ENCODE measurements around the gene NUP214. TPM values are rescaled to one million over a fixed set of nuclear protein-coding genes. Genes with fewer than 3 reads are reported as not detected.

The NUP214 gene
- total RNA-seq, 1 donor from 2014 or later: 56.5 TPM

DNA sequence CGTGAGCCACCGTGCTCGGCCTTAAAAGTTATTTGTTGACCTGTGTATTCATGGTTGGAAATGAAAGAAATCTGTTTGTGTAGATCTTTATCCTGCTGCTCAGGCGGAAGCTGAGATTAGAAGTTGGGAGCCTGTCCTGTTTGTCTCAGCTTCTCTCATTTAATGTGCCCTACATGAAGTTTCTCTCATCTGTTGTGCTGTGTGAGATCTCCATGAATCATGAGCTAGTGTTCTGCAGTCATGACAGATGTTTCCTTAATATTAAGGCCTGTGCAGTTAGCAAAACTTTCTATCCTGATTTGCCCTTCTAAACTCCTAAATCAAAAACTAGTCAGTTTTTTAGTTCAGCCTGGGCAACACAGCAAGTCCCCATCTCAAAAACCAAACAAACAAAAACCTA is 91.4 kb downstream of the NUP214 start:
- TF ChIP-seq, protein P1, sequence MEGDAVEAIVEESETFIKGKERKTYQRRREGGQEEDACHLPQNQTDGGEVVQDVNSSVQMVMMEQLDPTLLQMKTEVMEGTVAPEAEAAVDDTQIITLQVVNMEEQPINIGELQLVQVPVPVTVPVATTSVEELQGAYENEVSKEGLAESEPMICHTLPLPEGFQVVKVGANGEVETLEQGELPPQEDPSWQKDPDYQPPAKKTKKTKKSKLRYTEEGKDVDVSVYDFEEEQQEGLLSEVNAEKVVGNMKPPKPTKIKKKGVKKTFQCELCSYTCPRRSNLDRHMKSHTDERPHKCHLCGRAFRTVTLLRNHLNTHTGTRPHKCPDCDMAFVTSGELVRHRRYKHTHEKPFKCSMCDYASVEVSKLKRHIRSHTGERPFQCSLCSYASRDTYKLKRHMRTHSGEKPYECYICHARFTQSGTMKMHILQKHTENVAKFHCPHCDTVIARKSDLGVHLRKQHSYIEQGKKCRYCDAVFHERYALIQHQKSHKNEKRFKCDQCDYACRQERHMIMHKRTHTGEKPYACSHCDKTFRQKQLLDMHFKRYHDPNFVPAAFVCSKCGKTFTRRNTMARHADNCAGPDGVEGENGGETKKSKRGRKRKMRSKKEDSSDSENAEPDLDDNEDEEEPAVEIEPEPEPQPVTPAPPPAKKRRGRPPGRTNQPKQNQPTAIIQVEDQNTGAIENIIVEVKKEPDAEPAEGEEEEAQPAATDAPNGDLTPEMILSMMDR (IDR thresholded peaks at IDR 0.05; ENCODE audit: partially characterized antibody, unreplicated experiment): no peak
- Mint-ChIP-seq H3K27me3 (ENCODE audit: unreplicated experiment) (peaks cover 2% of the 10 kb centered on the region), H3K4me3 (ENCODE audit: unreplicated experiment) (no peak overlapping the region), H3K27ac (ENCODE audit: unreplicated experiment) (no peak overlapping the region), H3K36me3 (ENCODE audit: unreplicated experiment) (peaks cover 8% of the 10 kb centered on the region), H3K9me3 (ENCODE audit: unreplicated experiment) (peaks cover 6% of the 10 kb centered on the region), H3K4me1 (ENCODE audit: low read depth, unreplicated experiment) (peaks cover 9% of the 10 kb centered on the region)
- DNase-seq: no peak

DNA sequence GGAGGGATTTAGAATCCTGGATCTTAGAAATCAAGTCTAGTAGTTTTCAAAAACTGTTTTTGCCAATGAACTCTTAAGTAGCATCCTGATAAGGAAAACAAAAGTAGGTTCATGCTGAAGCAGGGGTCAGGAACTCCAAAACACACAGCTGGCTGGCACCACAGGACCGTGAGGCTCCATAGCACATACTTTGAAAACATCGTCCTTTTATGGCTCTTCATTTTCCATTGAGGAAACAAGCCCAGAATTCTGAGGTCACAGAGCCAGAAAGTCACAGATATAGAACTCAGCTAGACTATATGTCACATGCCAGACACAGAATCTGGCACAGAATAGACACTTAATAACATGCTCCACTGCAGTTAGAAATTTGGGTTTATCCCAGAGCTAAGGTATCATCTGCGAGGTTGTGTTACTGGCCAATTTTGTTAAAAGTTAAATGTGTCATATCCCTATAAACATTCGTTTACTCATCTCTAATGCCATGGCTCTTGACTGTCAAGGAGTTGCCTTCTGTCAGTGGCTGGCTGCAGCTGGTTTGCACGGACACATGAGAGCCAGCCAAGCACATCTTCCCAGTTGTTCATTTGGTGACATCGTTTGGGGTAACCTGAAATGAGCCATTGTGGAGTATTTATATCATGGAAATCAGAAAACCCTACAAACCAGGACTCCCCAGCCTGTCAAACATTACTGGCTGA is 92.1 kb downstream of the NUP214 start:
- H3K9me3 Mint-ChIP-seq (ENCODE audit: unreplicated experiment): peaks cover 5% of the 10 kb centered on the region
- H3K36me3 Mint-ChIP-seq (ENCODE audit: unreplicated experiment): peaks cover 4% of the 10 kb centered on the region
- no peak overlapping the region for H3K4me3 Mint-ChIP-seq (ENCODE audit: unreplicated experiment)
- H3K27ac Mint-ChIP-seq (ENCODE audit: unreplicated experiment): no peak overlapping the region
- TF ChIP-seq, protein P1 (IDR thresholded peaks at IDR 0.05; ENCODE audit: partially characterized antibody, unreplicated experiment): no peak
- H3K27me3 Mint-ChIP-seq (ENCODE audit: unreplicated experiment): no peaks in the 10 kb centered on the region
- H3K4me1 Mint-ChIP-seq (ENCODE audit: low read depth, unreplicated experiment): peaks cover 9% of the 10 kb centered on the region
- no peak for DNase-seq

DNA sequence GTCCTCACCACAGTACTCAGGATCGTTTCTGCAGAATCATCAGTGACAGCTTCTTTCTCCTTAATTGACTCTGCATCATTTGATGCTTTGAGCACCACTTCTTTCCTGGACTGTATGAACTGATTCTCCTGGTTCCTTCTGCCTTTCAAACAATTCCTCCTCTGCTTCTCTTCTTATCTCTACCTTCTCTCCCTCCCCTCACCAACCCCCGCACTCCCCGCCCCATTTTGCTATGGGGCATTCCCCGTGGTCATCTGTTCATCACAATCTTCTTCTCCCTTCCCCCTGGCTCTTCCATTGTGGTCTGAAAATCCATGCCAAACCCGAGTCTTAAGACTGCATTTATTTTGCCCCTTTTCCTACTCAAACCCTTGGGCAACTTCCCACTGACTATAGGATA is 93.0 kb downstream of the NUP214 start:
- Mint-ChIP-seq H3K4me3 (ENCODE audit: unreplicated experiment) (no peak overlapping the region), H3K36me3 (ENCODE audit: unreplicated experiment) (no peaks in the 10 kb centered on the region), H3K27me3 (ENCODE audit: unreplicated experiment) (peaks cover 2% of the 10 kb centered on the region), H3K27ac (ENCODE audit: unreplicated experiment) (no peak overlapping the region), H3K9me3 (ENCODE audit: unreplicated experiment) (no peaks in the 10 kb centered on the region), H3K4me1 (ENCODE audit: low read depth, unreplicated experiment) (peaks cover 9% of the 10 kb centered on the region)
- TF ChIP-seq, protein P1 (IDR thresholded peaks at IDR 0.05; ENCODE audit: partially characterized antibody, unreplicated experiment): no peak
- no peak for DNase-seq

DNA sequence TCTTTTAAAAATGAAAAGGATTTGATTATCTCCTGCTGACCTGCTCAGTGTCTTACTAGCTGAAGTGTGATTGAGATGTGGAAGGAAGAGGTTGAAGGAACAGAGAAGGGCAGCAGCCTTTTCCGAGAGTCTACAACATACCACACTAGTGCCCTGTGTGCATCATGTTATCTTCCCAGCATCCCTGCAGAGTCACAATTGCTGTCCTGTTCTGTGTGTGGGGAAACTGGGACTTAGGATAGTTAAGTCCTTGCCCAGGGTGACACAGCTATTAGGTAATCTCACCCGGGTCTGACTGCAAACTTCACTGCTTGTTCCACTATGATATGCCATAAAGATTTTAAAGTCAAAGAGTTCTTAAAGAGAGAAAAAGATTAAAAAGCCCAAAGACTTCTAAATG is 95.1 kb downstream of the NUP214 start:
- Mint-ChIP-seq H3K4me3 (ENCODE audit: unreplicated experiment) (no peak overlapping the region), H3K27ac (ENCODE audit: unreplicated experiment) (no peak overlapping the region), H3K4me1 (ENCODE audit: low read depth, unreplicated experiment) (peaks cover 9% of the 10 kb centered on the region), H3K9me3 (ENCODE audit: unreplicated experiment) (no peaks in the 10 kb centered on the region), H3K36me3 (ENCODE audit: unreplicated experiment) (no peaks in the 10 kb centered on the region), H3K27me3 (ENCODE audit: unreplicated experiment) (peaks cover 3% of the 10 kb centered on the region)
- TF ChIP-seq, protein P1 (IDR thresholded peaks at IDR 0.05; ENCODE audit: partially characterized antibody, unreplicated experiment): no peak
- no peak for DNase-seq

DNA sequence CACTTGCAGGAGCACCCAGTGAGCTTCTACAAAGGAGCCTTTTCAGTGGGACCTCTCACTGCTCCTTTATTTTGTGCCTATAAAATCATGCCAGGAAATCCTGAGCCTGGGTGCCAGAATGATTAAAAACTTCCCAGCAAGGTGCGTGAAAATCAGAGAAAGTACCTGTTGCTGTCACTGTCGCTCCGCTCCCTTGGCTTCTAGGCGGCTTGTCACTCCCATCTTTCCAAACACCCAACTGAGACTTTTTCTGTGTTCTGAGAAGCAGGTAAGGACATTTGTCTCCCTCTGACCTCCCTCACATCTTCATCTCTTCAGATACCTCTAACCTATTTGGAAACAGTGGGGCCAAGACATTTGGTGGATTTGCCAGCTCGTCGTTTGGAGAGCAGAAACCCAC is 97.1 kb downstream of the NUP214 start:
- TF ChIP-seq, protein P1 (IDR thresholded peaks at IDR 0.05; ENCODE audit: partially characterized antibody, unreplicated experiment): no peak
- no peak overlapping the region for H3K4me3 Mint-ChIP-seq (ENCODE audit: unreplicated experiment)
- H3K27me3 Mint-ChIP-seq (ENCODE audit: unreplicated experiment): peaks cover 3% of the 10 kb centered on the region
- DNase-seq: no peak
- no peak overlapping the region for H3K27ac Mint-ChIP-seq (ENCODE audit: unreplicated experiment)
- peaks cover 12% of the 10 kb centered on the region for H3K4me1 Mint-ChIP-seq (ENCODE audit: low read depth, unreplicated experiment)
- no peaks in the 10 kb centered on the region for H3K9me3 Mint-ChIP-seq (ENCODE audit: unreplicated experiment)
- no peaks in the 10 kb centered on the region for H3K36me3 Mint-ChIP-seq (ENCODE audit: unreplicated experiment)

Measured in glutamatergic neuron (in vitro differentiated cells).